GM12801 (cell line): Measurements from ENCODE around the gene PODN.

Experiments
- TF ChIP-seq, protein P1 (sequence below): IDR thresholded peaks from one replicate; pipeline ENCODE4 v1.5.1; 2011; ENCODE audit warnings: control low read depth; ENCODE audit not compliant: insufficient read length; ENCODE audit errors: extremely low read depth

PODN gene

DNA sequence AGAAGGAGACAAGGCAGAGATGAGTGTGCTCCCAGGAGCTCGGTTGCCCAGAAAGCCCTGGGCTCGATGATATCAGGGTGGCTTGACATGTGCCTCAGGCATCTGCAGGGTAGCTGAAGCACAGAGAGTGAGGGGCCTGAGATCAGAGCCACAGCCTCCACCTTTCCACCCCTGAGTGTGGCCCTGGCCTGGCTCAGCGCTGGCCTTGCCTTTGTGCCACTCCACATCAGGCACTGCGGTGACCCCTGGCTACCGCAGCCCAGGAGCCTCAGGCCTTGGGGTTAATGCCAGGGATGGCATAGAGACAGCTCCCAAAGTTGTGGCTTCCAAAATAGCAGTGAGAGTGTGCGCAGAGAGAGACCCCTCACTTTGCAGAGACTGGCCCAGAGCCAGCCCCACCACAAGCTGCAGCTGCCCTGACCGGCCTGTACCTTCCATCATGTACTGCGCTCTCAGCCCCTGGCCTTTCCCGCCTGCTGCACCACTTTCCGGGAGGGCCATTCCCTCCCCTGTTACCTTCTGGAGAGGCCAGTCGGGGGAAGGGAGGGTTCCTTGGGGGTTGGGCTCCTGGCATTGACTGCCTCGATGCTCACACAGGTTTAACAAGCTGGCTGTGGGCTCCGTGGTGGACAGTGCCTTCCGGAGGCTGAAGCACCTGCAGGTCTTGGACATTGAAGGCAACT lies 19.5 kb downstream of the PODN start:
- TF ChIP-seq, protein P1, sequence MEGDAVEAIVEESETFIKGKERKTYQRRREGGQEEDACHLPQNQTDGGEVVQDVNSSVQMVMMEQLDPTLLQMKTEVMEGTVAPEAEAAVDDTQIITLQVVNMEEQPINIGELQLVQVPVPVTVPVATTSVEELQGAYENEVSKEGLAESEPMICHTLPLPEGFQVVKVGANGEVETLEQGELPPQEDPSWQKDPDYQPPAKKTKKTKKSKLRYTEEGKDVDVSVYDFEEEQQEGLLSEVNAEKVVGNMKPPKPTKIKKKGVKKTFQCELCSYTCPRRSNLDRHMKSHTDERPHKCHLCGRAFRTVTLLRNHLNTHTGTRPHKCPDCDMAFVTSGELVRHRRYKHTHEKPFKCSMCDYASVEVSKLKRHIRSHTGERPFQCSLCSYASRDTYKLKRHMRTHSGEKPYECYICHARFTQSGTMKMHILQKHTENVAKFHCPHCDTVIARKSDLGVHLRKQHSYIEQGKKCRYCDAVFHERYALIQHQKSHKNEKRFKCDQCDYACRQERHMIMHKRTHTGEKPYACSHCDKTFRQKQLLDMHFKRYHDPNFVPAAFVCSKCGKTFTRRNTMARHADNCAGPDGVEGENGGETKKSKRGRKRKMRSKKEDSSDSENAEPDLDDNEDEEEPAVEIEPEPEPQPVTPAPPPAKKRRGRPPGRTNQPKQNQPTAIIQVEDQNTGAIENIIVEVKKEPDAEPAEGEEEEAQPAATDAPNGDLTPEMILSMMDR = no peak

DNA sequence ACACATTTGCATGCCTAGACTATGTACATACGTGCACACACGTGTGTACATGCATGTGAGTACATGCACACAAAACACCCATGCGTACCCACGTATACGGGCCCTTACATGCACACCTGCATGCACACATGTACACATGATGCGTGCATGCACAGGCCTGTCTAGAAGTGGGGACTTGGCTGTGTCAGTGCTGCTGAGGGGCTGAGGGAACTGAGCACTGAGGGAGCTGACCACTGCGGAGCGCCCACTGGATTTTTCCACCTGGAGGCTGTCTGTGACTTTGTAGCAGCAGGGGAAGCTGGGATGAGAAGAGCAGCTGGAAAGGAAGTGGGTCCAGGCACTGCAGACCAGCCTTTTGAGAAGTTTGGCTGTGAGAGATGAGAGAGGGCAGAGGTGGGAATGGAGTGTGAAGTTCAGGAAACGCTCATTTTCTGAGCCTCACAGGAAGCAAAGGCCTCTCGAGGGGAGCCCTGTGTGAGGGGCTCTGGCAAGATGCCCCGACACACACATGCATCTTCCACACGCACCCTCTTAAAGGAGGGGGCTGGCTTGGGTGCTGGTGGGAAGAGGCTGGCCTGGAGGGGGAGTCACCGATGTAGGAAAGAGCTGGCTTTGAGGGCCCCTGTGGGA lies 20.9 kb downstream of the PODN start:
- TF ChIP-seq, protein P1 = no peak

DNA sequence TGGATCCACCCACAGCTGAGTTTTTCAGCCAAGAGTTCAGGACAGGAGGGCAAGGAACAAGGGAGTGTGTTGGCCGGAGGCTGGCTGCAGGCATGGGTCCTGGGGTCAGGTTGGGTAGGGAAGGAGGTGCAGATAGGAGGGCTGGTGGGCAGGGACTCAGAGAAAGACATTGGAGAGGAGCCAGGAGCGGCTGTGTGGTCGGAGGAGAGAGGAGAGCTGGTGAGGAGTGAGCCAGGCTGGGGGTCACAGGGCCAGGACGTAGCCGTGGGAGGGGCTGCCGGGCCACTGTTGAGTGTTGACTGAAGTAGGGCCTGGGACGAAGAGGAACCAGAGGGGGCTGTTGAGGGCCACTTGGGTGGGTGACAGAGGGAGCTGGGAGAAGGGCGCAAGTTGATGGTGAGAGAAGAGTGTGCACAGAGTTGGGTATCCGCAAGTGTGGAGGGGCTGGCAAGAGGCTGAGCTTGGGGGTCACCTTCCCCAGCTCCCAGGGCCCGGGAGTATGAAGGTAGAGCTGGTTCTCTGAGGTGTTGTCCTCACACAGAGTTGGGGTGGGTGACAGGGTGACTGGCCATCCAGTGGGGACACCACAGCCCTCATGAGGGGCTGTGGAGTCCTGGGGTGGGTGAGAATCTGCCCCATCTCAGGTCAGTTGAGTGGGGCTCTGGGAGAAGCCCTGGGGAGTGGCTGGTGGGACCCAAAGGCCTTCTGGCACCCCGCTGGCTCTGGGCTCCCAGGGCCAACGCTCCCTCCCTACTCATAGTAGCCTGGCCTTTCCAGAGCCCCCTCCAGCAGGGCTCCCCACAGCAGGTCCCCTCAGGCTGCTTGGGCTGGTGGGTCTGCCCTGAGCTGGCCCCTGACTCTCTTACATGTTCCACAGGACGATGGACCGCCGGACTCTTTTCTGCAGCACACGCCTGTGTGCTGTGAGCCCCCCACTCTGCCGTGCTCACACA lies 21.9 kb downstream of the PODN start:
- TF ChIP-seq, protein P1 = no peak

DNA sequence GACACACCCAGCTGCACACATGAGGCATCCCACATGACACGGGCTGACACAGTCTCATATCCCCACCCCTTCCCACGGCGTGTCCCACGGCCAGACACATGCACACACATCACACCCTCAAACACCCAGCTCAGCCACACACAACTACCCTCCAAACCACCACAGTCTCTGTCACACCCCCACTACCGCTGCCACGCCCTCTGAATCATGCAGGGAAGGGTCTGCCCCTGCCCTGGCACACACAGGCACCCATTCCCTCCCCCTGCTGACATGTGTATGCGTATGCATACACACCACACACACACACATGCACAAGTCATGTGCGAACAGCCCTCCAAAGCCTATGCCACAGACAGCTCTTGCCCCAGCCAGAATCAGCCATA lies 22.6 kb downstream of the PODN start:
- TF ChIP-seq, protein P1 = no peak

DNA sequence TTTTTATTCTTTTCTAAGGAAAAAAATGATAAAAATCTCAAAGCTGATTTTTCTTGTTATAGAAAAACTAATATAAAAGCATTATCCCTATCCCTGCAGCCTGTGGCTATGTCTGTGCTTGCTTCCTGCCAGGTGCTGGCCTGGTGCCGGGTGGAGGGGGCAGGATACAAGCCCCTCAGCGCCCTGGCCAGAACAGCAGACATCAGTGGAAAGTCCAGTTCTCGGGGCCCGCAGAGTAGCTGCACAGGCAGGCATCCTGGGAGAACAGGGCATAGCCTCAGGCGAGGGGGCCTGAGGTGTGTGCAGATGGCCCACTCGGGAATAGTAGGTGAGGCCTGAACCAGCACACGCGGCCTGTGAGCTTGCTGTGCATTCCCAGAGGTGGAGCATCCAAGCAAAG lies 23.4 kb downstream of the PODN start:
- TF ChIP-seq, protein P1 = no peak

DNA sequence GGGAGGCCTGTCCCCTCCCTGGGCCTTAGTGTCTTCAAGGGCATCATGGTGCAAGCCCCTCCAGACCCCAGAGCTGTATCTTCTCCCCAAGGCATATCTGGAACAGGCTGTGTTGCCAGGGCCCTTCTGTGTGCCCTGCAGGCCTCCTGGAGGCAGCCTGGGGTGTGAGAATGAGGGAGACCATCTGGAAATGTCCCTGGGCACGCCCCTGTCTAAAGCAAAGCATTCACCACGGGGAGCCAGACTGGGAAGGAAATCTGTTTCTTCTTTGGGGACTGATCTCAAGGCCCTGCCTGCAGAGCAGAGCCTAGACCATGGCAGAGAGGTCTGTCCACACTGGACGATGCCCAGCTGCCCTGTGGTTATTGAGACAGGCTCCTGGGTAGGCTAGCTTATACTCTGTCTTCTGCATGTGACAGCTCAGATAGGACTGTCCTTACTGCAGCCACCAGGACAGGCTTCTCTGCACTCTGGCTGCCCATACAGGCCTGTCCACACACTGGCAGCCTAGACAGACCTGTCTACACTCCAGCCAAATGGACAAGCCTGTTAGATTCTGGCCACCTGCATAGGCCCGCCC lies 24.6 kb downstream of the PODN start:
- TF ChIP-seq, protein P1 = no peak
